Jurkat, Clone E6-1 (cell line): ENCODE results near the gene EIF4A3.
"Not testable (repeated sequence)": the region's sequence is repeated elsewhere in the genome, so short reads cannot be mapped to it uniquely, and the experiment has no call there.

ENCODE experiments used
- DNase-seq: peaks from one replicate; pipeline ENCODE4 v3.0.0-alpha.2; 2011; ENCODE audit warnings: low read depth, low spot score
- H3K4me3 ChIP-seq: 2 replicates; pipeline ENCODE4 v1.5.1; 2011; ENCODE audit warnings: mild to moderate bottlenecking, low read length, control low read depth, moderate library complexity

The EIF4A3 gene

DNA sequence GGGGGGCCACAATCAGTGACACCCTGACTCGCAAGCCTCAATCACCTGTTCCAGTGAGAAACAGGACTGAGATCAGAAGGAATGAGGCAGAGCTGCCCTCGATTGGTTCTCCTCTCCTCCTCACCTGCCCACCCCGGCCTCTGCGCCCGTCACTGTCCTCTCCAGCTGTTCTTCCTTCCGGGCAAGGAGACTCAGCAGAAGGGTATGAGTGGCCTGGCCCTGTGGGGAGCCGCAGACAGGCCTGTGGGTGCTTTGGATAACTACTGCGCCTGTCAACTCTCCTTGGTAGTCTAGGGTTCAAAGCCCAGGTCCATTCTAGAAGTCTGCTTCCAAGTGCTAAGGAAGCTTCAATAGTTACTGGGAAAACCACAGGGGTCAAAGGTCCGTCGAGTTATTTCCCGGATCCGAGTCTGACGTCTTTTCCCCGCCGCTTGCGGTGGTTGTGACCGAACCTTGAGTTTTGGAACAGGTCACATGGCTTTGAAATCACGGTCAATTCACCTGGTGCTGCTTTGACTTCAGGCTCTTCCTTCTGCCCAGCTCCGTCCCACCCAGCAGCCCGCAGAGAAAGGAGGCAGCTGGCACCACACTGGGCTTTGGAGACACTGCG is 31.2 kb upstream of the EIF4A3 start:
- DNase-seq = no peak
- no peak overlapping the region for H3K4me3 ChIP-seq

DNA sequence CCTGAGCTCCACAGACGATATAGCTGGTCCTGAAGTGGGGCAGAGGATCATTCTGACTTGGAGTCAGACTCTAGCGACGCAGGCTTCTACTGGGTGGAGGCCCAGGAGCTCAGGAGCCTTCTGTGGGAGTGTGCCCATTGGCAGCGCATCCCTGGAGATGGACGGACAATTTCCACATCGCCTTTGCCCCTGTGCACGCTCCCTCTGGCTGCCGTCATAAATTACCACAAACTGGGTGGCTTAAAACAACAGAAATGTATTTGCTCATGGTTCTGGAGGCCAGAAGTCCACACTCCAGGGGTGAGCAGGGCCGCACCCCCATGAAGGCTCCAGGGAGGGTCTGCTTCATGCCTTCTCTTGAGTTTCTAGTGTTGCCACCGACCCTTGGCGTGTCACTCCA is 29.8 kb upstream of the EIF4A3 start:
- DNase-seq = no peak

DNA sequence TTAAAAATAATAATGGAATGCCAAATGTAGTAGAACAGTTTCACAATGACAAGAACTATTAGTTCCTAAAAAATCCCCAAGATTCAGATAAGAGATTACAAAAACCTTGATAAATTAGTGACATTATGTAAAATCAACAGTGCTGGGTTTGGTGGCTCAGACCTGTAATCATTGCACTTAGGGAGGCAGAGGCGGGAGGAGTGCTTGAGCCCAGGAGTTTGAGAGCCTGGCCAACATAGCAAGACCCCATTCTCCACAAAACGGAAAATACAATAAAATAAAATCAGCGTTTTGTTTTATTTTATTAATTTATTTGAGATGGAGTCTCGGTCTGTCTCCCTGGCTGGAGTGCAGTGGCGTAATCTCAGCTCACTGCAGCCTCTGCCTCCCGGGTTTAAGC is 27.0 kb upstream of the EIF4A3 start:
- no peak overlapping the region for H3K4me3 ChIP-seq
- DNase-seq = no peak

More for the DNA sequence above, 29.8 kb upstream of the EIF4A3 start:
- no peak overlapping the region for H3K4me3 ChIP-seq

DNA sequence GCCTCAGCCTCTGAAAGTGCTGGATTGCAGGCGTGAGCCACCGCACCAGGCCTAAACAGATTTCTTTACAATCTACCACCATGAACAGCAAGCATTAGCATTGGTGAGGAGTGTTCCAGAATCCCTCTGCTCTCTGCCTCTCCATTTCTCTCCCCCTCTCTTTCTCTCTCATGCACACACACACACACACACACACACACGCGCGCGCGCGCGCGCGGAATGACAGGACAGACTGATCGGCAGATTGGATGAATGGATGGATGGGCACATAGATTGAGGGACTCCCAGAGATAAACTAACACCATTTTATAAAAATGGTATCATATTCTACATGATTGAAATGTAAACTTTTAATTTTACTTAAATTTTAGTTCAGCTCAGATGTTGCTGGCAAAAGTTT is 26.2 kb upstream of the EIF4A3 start:
- DNase-seq = no peak
- no peak overlapping the region for H3K4me3 ChIP-seq

DNA sequence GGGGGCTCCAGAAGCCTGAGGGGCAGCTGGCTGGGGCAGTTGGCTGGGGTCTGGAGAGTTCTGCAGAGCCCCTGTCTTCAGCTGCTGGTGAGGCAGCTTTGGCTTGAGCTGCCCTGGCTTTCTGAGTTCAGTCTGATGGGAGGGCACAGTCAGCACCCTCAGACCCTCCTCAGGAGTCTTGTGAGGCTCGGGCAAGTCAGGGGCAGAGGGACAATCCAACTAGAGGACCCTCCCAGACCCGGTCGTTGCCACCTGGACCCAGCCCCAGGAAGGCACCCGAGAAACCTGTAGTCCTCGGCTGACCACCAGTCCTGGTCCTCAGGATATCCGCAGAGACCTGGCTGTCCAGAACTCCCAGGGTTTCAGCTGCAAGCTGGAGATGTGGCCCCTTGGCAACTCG is 24.8 kb upstream of the EIF4A3 start:
- H3K4me3 ChIP-seq = no peak overlapping the region
- DNase-seq = no peak

DNA sequence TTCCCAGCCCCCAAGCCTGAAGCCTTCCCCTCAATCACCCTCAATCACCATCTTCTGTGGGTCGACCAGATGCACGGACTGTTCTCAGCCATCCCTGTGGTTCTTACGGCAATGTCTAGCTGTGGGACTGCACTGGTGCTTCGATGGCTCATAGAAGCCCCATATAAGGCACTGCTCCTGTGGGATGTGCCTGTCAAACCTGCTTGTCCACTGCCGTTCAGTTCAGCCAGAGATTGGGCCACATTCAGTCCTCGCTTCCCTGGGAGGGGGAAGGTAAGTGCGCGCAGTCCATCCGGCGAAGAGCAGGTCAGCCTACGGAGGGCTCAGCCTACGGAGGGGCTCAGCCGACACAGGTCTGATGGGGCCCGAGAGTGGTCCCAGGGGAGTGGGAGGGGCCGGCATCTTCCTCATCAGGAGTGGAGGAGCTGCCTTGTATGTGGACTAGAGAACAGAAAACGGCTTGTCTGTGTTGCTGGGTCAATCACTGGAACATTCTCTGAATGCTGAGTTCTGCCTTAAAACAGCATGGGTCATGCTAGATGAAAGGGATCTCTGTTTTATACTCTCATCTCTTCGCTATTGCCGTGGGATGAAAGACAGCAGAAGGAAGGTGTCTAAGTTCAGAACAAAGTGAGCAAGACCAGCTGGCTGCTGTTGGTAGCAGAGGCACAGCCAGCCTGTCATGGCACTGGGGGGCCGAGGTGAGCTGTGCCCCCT is 23.0 kb upstream of the EIF4A3 start, which contains the start of gene CARD14:
TSS of gene CARD14 (plus strand) at position 247 of the 717 bp plus-strand sequence. CDS start 11,409 bp downstream, outside the sequence.
- no peak for DNase-seq
- H3K4me3 ChIP-seq = no peak within 1 kb of the TSS

DNA sequence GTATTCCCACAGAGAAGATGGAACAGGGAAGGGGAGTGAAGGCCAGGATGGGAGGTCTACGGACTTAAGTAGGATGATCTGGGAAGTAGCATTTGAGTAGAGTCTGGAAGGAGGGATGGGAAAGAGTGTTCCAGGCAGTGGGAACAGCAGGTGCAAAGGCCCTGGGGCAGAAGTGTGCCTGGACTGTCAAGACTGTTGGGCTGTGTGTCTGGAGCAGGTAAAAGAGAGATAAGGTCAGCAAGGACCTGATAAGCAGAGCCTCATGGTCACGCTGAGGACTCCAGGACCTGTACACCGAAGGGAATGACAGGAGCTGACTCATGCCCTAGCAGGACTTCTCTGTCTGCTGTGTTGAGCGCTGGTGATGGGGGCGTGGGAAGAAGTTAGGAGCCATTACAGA is 22.2 kb upstream of the EIF4A3 start:
- DNase-seq = no peak
- H3K4me3 ChIP-seq = no peak overlapping the region

DNA sequence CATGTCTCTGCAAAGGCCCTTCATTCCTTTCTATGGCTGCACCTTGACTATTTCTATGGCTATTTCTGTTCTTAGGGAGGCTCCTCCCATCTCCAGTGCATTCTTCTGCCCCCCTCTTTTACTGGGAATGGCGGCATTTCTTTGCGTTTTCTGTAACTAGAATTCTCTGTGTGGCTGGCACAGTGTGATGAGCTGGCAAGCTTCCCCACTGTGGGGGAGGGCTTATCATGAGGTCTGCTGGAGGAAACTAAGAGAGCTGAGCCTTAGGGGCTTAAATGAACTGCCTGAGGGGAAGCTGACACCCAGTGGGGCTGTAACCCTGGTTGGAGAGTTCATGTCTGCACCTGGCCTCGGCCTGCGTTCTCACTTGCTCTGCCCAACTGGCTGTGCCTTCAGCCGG is 21.4 kb upstream of the EIF4A3 start:
- H3K4me3 ChIP-seq = no peak overlapping the region

DNA sequence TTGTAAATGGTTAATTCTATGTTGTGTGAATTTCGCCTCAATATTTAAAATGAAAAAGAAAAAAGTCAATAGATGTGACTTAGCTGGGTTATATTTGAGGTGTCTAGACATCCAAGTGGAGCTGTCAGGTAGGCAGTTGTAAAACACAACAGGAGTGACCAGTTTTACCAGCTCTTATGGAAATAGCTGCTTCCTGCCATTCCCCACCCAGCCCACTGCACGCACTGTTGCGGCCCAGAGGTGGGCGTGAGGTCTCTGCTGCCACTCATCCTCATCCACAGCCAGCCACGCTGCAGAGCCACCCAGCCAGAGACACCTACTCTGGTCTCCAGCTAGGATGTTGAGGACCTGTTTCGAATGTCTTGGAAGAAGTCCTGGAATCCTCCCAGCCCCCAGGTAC is 19.5 kb upstream of the EIF4A3 start:
- no peak overlapping the region for H3K4me3 ChIP-seq
- no peak for DNase-seq

More for the DNA sequence above, 21.4 kb upstream of the EIF4A3 start:
- no peak for DNase-seq

DNA sequence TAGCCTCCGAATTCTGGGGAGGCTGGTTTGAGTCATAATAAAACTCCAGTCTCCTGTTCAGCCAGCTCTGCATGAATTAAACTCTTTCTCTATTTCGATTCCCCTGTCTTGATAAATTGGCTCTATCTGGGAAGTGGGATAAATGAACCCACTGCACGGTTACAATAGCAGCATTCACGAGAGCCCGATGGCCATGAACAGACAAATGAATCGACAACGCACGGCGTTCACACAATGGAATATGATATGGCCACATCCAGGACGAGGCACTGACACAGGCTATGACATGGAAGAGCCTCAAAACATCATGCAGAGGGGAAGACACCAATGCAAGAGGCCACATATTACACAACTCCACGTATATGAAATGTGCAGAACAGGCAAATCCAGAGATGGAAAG is 17.3 kb upstream of the EIF4A3 start:
- DNase-seq = no peak
- H3K4me3 ChIP-seq = no peak overlapping the region

DNA sequence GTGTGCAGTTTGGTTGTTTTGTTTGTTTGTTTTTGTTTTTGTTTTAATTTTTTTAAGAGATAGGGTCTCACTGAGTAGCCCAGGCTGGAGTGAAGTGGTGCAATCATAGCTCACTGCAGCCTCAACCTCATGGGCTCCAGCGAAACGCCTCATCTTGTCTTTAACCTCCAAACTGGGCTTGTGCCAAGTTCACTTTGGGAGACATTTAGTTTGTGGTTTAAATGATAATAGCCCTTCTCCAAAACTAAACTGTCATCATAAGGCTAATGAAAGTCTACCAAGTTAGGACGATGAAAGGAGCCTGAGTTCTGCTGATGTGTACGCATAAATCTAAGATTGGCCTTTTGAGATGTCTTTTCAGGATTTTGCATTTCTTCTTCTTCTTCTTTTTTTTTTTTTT is 16.4 kb upstream of the EIF4A3 start:
- H3K4me3 ChIP-seq = no peak overlapping the region
- no peak for DNase-seq

DNA sequence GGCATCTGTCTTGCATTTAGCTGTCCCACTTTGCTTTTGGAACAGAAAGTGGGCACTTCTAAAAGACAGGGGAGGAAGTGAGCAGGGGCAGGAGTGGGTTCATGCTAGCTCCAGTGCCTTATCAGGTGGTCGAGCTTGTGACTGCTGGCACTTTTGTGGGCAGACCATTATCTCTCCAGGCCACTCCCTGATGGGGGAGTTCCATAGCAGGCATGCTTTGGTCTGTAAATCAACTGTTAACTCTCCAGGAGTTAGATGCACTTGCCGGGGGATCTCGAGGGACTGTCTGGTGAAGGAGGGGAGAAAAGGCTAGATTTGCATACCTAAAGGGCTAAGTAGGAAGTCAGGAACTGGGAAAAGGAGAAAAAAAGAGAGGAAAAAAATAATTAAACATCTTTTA is 13.6 kb upstream of the EIF4A3 start:
- no peak overlapping the region for H3K4me3 ChIP-seq

DNA sequence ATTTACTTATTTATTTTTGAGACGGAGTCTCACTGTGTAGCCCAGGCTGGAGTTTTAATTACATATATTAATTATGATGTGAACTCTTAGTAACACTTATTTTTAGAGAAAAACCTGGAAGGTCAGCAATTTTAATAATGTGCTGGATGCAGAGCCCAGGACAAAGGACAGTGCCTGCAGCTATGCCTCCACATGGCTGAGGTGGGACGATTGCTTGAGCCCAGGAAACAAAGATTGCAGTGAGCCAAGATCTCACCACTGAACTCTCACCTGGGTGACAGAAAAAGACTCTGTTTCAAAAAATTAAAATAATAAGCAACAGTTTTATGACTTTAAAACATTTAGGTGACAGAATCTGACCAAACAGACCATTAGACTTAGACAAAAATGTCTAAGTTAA is 11.9 kb upstream of the EIF4A3 start:
- H3K4me3 ChIP-seq = no peak overlapping the region
- DNase-seq = no peak

More for the DNA sequence above, 13.6 kb upstream of the EIF4A3 start:
- no peak for DNase-seq

DNA sequence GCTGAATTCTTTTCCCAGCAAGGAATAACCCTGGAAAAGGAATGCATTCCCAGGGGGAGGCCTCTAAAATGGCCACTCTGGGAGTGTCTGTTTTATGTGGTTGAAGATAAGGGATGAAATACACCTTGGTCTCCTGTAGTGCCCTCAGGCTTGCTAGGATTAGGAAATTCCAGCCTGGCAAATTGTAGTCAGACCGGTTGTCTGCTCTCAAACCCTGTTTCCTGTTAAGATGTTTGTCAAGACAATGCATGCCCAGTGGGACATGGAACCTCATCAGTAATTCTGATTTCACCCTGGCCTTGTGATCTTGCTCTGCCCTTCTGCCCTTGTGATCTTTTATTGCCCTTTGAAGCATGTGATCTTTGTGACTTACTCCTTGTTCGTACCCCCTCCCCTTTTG is 8.7 kb upstream of the EIF4A3 start:
- not testable (repeated sequence) for H3K4me3 ChIP-seq, DNase-seq

DNA sequence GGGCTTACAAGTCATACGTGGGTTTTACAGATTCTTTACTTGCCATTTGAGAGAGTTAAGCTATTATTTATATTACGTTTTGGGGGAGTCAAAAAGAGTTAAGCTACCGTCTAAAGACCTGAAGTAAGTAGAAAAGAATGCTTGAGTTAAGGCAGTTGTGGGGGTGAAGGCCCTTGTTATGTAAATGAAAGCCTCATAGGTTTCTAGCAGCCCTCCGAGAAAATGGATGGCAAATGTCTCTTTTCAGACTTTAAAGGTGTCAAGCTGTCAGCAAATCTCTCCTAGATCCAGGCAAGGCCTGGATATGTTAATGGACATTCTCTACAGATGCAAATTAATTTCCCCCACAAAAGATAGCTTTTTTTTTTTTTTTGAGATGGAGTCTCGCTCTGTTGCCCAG is 7.2 kb upstream of the EIF4A3 start:
- DNase-seq = no peak
- H3K4me3 ChIP-seq = no peak overlapping the region

DNA sequence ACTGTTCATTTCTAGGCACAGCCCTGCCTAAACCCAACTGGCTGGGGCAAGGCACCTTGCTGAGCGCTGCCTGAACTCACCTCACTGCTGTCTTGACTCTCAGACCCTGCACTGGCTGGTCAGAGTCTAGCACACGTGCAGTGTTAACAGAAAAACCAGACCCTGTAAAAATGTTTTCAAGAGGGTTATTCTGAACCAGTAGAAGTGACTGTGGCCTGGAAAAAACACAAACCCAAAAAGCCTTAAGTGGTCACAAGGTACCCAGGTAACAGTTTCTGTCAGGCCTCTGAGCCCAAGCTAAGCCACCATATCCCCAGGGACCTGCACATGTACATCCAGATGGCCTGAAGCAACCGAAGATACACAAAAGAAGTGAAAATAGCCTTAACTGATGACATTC is 6.1 kb upstream of the EIF4A3 start:
- no peak overlapping the region for H3K4me3 ChIP-seq
- DNase-seq = no peak

DNA sequence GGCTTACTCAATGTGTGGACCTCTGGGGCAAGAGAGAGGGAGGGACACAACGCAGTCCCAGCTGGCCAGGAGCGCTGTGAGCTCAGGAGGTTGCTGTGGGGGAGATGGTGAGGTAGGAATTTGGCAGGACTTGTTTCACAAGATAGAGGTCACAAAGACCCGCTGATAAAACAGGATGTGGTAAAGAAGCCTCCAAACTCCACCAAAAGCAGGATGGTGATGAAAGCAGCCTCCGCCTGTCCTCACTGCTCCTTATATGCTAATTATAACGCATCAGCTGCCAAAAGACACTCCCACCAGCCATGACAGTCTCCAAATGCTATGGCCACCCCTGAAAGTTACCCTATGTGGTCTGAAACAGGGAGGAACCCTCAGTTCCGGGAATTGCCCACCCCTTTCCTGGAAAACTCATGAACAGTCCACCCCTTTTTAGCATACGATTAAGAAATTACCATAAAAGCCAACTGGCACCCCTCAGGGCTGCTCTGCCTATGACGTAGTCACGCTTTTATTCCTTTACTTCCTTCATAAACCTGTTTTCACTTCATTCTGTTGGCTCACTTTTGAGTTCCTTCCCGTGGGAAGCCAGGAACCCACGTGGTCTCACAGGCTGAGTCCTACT is 5.3 kb upstream of the EIF4A3 start:
- H3K4me3 ChIP-seq = no peak overlapping the region
- peak; percentile 70 for DNase-seq

DNA sequence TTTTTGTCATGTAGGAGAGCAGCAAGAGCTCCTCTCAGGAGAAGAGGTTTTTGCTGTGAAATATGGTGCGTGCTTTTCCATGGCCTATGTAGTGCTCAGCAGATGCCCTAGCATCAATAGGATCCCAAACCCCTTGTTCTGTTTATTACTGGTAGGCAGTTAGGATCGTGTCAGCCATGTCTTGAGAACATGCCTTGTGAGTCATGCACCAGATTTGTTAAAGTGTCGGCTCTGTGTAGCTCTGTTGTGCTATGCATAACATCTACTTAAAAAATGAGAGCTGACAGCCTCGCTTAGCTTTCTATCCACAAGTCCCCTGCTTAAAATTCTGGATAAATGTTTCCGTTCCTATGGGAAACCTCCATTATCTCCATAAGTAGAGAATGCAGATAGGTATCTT is 4.4 kb upstream of the EIF4A3 start:
- H3K4me3 ChIP-seq = no peak overlapping the region
- no peak for DNase-seq

DNA sequence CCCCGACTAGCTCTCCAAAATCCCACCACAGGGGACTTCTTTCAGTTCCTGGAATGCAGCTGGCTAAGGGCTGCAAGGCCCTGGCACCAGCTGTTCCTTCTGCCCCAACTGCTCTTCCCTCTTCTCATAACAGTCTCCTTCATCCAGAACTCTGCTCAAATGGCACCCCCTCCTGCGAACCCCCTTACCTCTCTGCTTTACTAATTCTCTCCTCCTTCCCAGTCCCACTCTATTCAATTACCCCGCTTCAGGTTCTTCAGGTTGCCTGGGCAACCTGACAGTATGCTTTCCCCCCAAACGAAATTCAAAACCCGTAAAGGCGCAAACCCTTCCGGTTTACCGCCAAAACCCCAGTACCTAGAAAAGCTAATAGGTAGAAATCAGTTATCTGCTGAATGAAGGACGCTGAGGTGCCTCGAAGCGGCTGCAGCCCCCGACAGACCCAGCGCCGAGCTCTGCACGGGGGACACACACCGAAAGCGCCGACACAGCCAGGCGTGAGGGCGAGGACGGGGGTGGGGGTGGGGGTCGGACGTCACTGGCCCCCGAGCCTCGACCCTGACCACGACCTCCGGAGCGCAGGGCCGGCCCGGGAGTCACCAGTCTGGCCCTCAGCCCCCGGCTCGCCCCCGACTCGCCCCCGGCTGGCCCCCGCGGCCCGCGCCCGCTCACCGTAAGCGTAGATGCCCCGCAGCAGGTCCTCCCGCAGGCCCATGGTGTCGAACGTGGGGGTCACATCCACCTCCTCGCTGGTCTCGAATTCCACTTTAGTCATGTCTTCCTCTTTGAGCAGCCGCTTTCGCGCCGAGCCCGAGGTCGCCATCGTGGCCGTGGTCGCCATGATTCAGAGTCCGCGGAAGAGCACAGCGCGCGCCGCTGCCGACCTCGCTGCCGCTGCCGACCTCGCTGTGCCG is 550 bp downstream of the EIF4A3 start:
- H3K4me3 ChIP-seq = peak overlapping the region; percentile 87
- no peak for DNase-seq
